ENCODE measurements around the gene USH1G.

USH1G gene

GRCh38 chr17:74875155-74875976, 47.7 kb downstream of the USH1G start:
- Histone ChIP-seq H3K4me1 (ENCODE audit: control insufficient read depth in 2 of 2, insufficient read depth in 1 of 2, low read depth in 1 of 2, low read length in 2 of 2) (peaks cover 12 to 15% of the 10 kb centered on the region in 2 donors), H3K9ac (ENCODE audit: low read depth, low read length, poor library complexity) (no peak overlapping the region), H3K23ac (ENCODE audit: low read depth, low read length, poor library complexity) (no peak overlapping the region), H3K14ac (ENCODE audit: low read length) (no peak overlapping the region), H3K18ac (ENCODE audit: low read length) (no peak overlapping the region), H3K27ac (replicated peaks; ENCODE audit: low read length) (no peak overlapping the region), H3K4me3 (ENCODE audit: low read length in 2 of 2) (no peak overlapping the region), H2BK15ac (ENCODE audit: low read length) (no peak overlapping the region), H3K4ac (ENCODE audit: low read length) (no peak overlapping the region), H2AK5ac (ENCODE audit: low read depth, low read length) (no peak overlapping the region), H4K91ac (ENCODE audit: low read depth, low read length, poor library complexity) (no peak overlapping the region), H3K27me3 (ENCODE audit: control insufficient read depth in 3 of 3, insufficient read depth in 3 of 3, low read depth in 1 of 3, low read length in 3 of 3) (peaks cover 0 to 41% (median 0%) of the 10 kb centered on the region in 3 experiments), H3K9me3 (replicated peaks in 1 of 2; ENCODE audit: control insufficient read depth in 2 of 2, insufficient read depth in 1 of 2, low read depth in 1 of 2, low read length in 2 of 2) (no peaks in the 10 kb centered on the region), H4K8ac (ENCODE audit: low read depth, low read length) (no peak overlapping the region), H2BK120ac (ENCODE audit: low read depth, low read length) (no peak overlapping the region), H2BK12ac (ENCODE audit: low read length) (no peak overlapping the region), H3K36me3 (replicated peaks in 1 of 2; ENCODE audit: control insufficient read depth in 2 of 2, insufficient read depth in 2 of 2, low read length in 2 of 2) (peaks cover 0 to 13% of the 10 kb centered on the region in 2 donors), H3K4me2 (ENCODE audit: insufficient read depth, low read length, poor library complexity, severe bottlenecking) (no peak overlapping the region), H2BK5ac (ENCODE audit: low read length) (no peak overlapping the region), H3K79me1 (ENCODE audit: low read depth, low read length) (peaks cover 4% of the 10 kb centered on the region), H2AFZ (ENCODE audit: low read length) (peak overlapping the region; percentile 58)
- DNase-seq (ENCODE audit: low spot score): no peak
- WGBS, 2 donors (ENCODE audit: extremely low coverage in 2 of 2, insufficient read length in 2 of 2, insufficient replicate concordance in 1 of 2): no CpG with 5 or more reads among the region's 5 CpGs

- no peak overlapping the region for H3K18ac ChIP-seq (ENCODE audit: low read length)
- H2BK120ac ChIP-seq (ENCODE audit: low read depth, low read length): no peak overlapping the region
- no peak overlapping the region for H2AK5ac ChIP-seq (ENCODE audit: low read depth, low read length)
- H2BK15ac ChIP-seq (ENCODE audit: low read length): no peak overlapping the region
- H3K27ac ChIP-seq (replicated peaks; ENCODE audit: low read length): no peak overlapping the region
- no peak overlapping the region for H3K4me2 ChIP-seq (ENCODE audit: insufficient read depth, low read length, poor library complexity, severe bottlenecking)
- H3K4me1 ChIP-seq (ENCODE audit: control insufficient read depth in 2 of 2, insufficient read depth in 1 of 2, low read depth in 1 of 2, low read length in 2 of 2): peaks cover 14 to 15% of the 10 kb centered on the region in 2 donors
- no peak overlapping the region for H3K4me3 ChIP-seq (ENCODE audit: low read length in 2 of 2)
- DNase-seq (ENCODE audit: low spot score): no peak
- no peaks in the 10 kb centered on the region for H3K9me3 ChIP-seq (replicated peaks in 1 of 2; ENCODE audit: control insufficient read depth in 2 of 2, insufficient read depth in 1 of 2, low read depth in 1 of 2, low read length in 2 of 2)
- H4K8ac ChIP-seq (ENCODE audit: low read depth, low read length): no peak overlapping the region
- no peak overlapping the region for H2AFZ ChIP-seq (ENCODE audit: low read length)
- H3K27me3 ChIP-seq (ENCODE audit: control insufficient read depth in 3 of 3, insufficient read depth in 3 of 3, low read depth in 1 of 3, low read length in 3 of 3): peaks cover 0 to 36% (median 0%) of the 10 kb centered on the region in 3 experiments
- H3K9ac ChIP-seq (ENCODE audit: low read depth, low read length, poor library complexity): no peak overlapping the region
- H3K14ac ChIP-seq (ENCODE audit: low read length): no peak overlapping the region
- peaks cover 3 to 21% of the 10 kb centered on the region in 2 donors for H3K36me3 ChIP-seq (replicated peaks in 1 of 2; ENCODE audit: control insufficient read depth in 2 of 2, insufficient read depth in 2 of 2, low read length in 2 of 2)
- no peak overlapping the region for H2BK5ac ChIP-seq (ENCODE audit: low read length)
- no CpG with 5 or more reads among the region's 5 CpGs for WGBS, 2 donors (ENCODE audit: extremely low coverage in 2 of 2, insufficient read length in 2 of 2, insufficient replicate concordance in 1 of 2)
- no peak overlapping the region for H3K4ac ChIP-seq (ENCODE audit: low read length)
- H4K91ac ChIP-seq (ENCODE audit: low read depth, low read length, poor library complexity): no peak overlapping the region
- H3K79me1 ChIP-seq (ENCODE audit: low read depth, low read length): peaks cover 7% of the 10 kb centered on the region
- no peak overlapping the region for H2BK12ac ChIP-seq (ENCODE audit: low read length)
- H3K23ac ChIP-seq (ENCODE audit: low read depth, low read length, poor library complexity): no peak overlapping the region
Observed at GRCh38 chr17:74874615-74875037, 48.4 kb downstream of the USH1G start.

GRCh38 chr17:74873874-74874614, 49.0 kb downstream of the USH1G start:
- Histone ChIP-seq H2BK15ac (ENCODE audit: low read length) (no peak overlapping the region), H3K9ac (ENCODE audit: low read depth, low read length, poor library complexity) (no peak overlapping the region), H3K23ac (ENCODE audit: low read depth, low read length, poor library complexity) (no peak overlapping the region), H3K4ac (ENCODE audit: low read length) (no peak overlapping the region), H3K4me3 (ENCODE audit: low read length in 2 of 2) (peak overlapping the region; percentile 70 to 92), H2BK5ac (ENCODE audit: low read length) (no peak overlapping the region), H3K27me3 (ENCODE audit: control insufficient read depth in 3 of 3, insufficient read depth in 3 of 3, low read depth in 1 of 3, low read length in 3 of 3) (peaks cover 0 to 30% (median 0%) of the 10 kb centered on the region in 3 experiments), H3K27ac (replicated peaks; ENCODE audit: low read length) (no peak overlapping the region), H2AFZ (ENCODE audit: low read length) (peak overlapping the region; percentile 85), H3K14ac (ENCODE audit: low read length) (no peak overlapping the region), H3K4me1 (ENCODE audit: control insufficient read depth in 2 of 2, insufficient read depth in 1 of 2, low read depth in 1 of 2, low read length in 2 of 2) (peaks cover 14 to 15% of the 10 kb centered on the region in 2 donors), H4K8ac (ENCODE audit: low read depth, low read length) (no peak overlapping the region), H4K91ac (ENCODE audit: low read depth, low read length, poor library complexity) (no peak overlapping the region), H3K36me3 (replicated peaks in 1 of 2; ENCODE audit: control insufficient read depth in 2 of 2, insufficient read depth in 2 of 2, low read length in 2 of 2) (peaks cover 4 to 27% of the 10 kb centered on the region in 2 donors), H2AK5ac (ENCODE audit: low read depth, low read length) (no peak overlapping the region), H3K18ac (ENCODE audit: low read length) (no peak overlapping the region), H2BK120ac (ENCODE audit: low read depth, low read length) (no peak overlapping the region), H3K79me1 (ENCODE audit: low read depth, low read length) (peaks cover 7% of the 10 kb centered on the region), H3K4me2 (ENCODE audit: insufficient read depth, low read length, poor library complexity, severe bottlenecking) (peak overlapping the region; percentile 59), H2BK12ac (ENCODE audit: low read length) (no peak overlapping the region), H3K9me3 (replicated peaks in 1 of 2; ENCODE audit: control insufficient read depth in 2 of 2, insufficient read depth in 1 of 2, low read depth in 1 of 2, low read length in 2 of 2) (no peaks in the 10 kb centered on the region)
- WGBS, 2 donors (ENCODE audit: extremely low coverage in 2 of 2, insufficient read length in 2 of 2, insufficient replicate concordance in 1 of 2): no CpG with 5 or more reads among the region's 6 CpGs
- DNase-seq (ENCODE audit: low spot score): no peak

Measured in neuronal stem cell (in vitro differentiated cells).